GM19193 (cell line): ENCODE data around the gene CLIP1.
A peak's percentile ranks its signal among the peaks of the same experiment; 100 is the strongest.

Source experiments
- POLR2A ChIP-seq: IDR thresholded peaks from 4 replicates; pipeline ENCODE4 v1.6.1; 2011; ENCODE audit not compliant: insufficient read depth, insufficient read length; ENCODE audit errors: extremely low read depth

Gene CLIP1

GRCh38 chr12:122293081-122293480, 129.4 kb downstream of the CLIP1 start:
- no peak for TF ChIP-seq POLR2A

GRCh38 chr12:122291431-122291830, 131.0 kb downstream of the CLIP1 start:
- no peak for TF ChIP-seq POLR2A

- TF ChIP-seq POLR2A = no peak
Measured at GRCh38 chr12:122283680-122284079, 138.8 kb downstream of the CLIP1 start.

GRCh38 chr12:122282061-122282460, 140.4 kb downstream of the CLIP1 start:
- no peak for TF ChIP-seq POLR2A

GRCh38 chr12:122276242-122276641, 146.2 kb downstream of the CLIP1 start:
- TF ChIP-seq POLR2A = no peak

- TF ChIP-seq POLR2A = no peak
Measured at GRCh38 chr12:122275459-122275858, 147.0 kb downstream of the CLIP1 start.

- TF ChIP-seq POLR2A = peak; percentile 93
Measured at GRCh38 chr12:122266230-122266901, 156.1 kb downstream of the CLIP1 start, which contains the start of gene VPS33A. VPS33A (minus strand) TSS chr12:122266494; CDS start chr12:122266408, 86 bp downstream.

GRCh38 chr12:122265886-122266229, 156.6 kb downstream of the CLIP1 start:
- no peak for TF ChIP-seq POLR2A

- TF ChIP-seq POLR2A = no peak
Measured at GRCh38 chr12:122265476-122265875, 157.0 kb downstream of the CLIP1 start.

GRCh38 chr12:122250536-122250935, 171.9 kb downstream of the CLIP1 start:
- no peak for TF ChIP-seq POLR2A

- no peak for TF ChIP-seq POLR2A
Measured at GRCh38 chr12:122250047-122250446, 172.4 kb downstream of the CLIP1 start.

- TF ChIP-seq POLR2A = no peak
Measured at GRCh38 chr12:122245553-122245952, 176.9 kb downstream of the CLIP1 start.

GRCh38 chr12:122244565-122245371, 177.7 kb downstream of the CLIP1 start:
- TF ChIP-seq POLR2A = no peak

GRCh38 chr12:122243965-122244364, 178.5 kb downstream of the CLIP1 start:
- TF ChIP-seq POLR2A = no peak

- no peak for TF ChIP-seq POLR2A
Measured at GRCh38 chr12:122238861-122239260, 183.6 kb downstream of the CLIP1 start.

GRCh38 chr12:122235741-122236140, 186.7 kb downstream of the CLIP1 start:
- TF ChIP-seq POLR2A = no peak

- no peak for TF ChIP-seq POLR2A
Measured at GRCh38 chr12:122232691-122233090, 189.8 kb downstream of the CLIP1 start.

GRCh38 chr12:122230798-122231197, 191.7 kb downstream of the CLIP1 start:
- no peak for TF ChIP-seq POLR2A
